GM18909 (cell line): ENCODE measurements around the gene GRK1.
A peak's percentile ranks its signal among the peaks of the same experiment; 100 is the strongest.
"Not testable (repeated sequence)": the region's sequence is repeated elsewhere in the genome, so short reads cannot be mapped to it uniquely, and the experiment has no call there.

Experiments
- ATAC-seq: cut with Tn5 transposase; IDR thresholded peaks from one replicate; pipeline ENCODE4 v1.9.1; 2021; ENCODE audit warnings: mild to moderate bottlenecking; ENCODE audit not compliant: unreplicated experiment, poor library complexity

The GRK1 gene

DNA sequence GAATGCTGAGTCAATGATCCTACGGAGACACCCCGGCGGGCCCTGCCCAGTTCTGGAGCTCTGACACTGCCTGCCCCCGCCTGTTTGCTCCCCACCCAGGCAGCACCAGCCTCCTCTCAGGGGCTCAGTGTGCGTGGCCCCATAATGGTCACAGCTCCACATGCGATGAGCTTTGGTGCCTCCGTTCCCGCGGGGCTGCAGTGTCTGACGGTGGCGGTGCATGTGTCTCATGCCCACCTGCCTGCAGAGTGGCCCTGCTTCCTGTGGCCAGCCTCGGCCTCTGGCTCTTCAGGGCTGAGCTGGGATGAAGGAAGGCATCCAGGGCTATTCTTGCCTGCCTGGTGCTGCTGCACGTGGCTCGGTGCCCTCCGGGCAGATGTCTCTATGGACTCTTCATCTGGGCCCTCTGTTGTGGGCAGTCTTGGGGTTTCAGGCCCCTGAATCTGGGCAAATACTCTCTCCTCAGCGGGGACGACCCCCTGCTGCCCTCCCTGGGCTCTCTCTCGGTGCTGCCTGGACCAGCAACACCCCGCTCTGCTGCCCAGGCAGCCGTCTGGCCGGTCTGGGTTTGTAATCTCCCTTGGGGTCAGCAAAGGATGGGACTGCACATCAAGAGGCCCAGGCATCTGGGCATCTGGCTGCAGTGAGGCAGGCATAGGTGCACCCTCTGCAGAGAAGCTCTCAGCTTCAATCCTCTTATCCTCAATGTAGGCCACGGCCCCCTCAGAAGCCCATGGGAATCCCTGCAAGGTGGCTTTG lies 72.7 kb downstream of the GRK1 start:
- ATAC-seq, result no peak

DNA sequence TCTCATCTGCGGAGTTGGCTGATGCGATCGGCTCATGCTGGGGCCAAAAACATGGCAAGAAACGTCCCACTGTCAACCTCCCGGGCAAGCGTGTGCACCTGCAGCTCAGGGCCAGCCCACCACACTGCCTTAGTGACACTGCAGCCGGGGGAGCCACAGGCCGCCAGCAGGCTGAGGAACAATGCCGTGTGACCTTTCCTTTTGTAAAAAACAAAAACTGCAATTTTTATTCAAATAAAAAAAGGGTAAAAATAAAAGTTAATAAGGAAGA lies 73.2 kb downstream of the GRK1 start:
- no peak for ATAC-seq

DNA sequence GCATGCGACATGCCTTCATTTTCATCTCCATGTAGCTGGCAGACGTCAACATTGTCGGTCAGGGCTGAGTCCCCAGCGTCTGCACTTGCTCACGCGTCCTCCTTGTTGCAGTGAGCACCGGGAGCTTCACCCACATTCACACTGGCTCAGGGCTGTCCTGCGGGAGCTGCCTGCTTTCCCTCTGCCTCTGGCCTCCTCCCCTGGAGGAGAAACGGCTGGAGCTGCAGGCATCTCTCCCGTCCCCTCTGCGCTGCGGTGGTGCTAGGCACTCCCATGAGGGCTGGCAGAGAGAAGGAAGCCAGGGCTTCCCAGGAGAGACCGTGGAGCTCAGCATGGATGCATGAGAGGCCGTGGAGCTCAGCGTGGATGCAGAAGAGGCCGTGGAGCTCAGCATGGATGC lies 73.6 kb downstream of the GRK1 start:
- ATAC-seq, result no peak

DNA sequence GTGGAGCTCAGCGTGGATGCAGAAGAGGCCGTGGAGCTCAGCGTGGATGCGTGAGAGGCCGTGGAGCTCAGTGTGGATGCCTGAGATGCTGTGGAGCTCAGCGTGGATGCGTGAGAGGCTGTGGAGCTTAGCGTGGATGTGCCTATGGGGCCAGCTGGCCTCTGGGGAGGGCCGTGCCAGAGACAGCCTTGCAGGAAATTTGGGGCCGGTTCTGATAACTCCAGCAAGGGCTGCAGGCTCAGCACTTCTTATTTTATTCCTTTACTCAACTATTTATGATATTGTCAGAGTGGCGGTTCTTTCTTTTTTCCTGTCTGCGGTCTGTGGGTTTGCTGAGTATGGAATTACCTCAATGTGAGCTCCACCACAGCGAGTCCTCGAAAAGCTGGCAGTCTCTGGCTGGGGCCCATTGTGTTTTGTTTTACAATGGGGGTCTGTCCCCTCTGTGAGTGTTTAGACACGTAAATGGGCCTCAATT lies 74.2 kb downstream of the GRK1 start:
- no peak for ATAC-seq

DNA sequence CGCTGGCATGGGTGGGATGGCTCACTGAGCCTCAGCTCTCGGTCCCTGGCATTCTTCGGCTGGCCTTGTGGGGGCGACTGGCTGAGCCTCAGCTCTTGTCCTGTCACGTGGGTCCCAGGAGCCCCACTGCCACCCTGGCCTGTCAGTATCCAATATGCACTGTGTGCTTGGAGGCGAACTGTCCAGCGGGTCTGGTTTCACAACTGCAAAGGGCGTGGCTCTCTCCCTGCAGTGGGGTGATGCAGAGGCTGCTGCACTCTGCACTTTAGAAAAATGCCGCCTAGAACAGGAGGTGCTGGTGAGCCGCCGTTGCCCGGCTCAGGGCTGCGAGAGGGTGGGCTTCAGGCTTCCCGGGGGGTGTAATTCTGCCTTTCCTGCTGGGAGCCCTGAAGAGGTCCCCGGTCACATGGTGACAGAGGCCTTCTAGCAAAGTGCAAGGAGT lies 75.0 kb downstream of the GRK1 start:
- ATAC-seq, result peak; percentile 37

DNA sequence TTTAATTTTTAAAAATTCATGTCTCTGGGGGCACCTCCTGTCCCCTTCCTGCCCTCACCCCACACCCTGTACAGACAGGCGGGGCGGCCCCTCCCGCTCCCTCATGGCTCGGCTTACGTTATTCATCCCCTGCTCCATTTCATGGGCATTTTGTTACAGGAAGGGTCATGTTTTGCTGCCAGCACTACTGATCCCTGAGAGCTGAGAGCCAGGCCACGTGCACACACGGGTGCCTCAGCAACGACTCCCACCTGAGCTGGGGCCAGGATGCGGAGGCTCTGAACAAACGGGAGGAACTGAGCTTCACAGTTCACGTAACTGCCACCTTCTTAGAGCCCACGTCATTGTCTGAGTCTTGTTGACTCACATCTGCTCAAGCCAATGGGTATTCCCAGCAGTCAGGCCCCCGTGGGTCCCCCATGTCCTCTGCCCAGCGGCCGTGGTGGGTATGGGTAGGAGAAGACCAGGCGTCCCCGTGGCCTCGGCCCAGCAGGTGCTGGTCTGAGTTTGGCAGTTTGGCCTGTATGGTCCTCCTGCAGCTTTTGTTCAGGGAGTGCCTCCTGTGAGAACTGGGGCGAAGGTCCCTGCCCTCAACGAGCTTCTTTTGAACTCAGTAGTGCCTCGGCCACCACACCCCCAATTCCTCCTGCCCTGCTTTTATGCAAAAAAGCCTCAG lies 75.6 kb downstream of the GRK1 start:
- ATAC-seq, result no peak

DNA sequence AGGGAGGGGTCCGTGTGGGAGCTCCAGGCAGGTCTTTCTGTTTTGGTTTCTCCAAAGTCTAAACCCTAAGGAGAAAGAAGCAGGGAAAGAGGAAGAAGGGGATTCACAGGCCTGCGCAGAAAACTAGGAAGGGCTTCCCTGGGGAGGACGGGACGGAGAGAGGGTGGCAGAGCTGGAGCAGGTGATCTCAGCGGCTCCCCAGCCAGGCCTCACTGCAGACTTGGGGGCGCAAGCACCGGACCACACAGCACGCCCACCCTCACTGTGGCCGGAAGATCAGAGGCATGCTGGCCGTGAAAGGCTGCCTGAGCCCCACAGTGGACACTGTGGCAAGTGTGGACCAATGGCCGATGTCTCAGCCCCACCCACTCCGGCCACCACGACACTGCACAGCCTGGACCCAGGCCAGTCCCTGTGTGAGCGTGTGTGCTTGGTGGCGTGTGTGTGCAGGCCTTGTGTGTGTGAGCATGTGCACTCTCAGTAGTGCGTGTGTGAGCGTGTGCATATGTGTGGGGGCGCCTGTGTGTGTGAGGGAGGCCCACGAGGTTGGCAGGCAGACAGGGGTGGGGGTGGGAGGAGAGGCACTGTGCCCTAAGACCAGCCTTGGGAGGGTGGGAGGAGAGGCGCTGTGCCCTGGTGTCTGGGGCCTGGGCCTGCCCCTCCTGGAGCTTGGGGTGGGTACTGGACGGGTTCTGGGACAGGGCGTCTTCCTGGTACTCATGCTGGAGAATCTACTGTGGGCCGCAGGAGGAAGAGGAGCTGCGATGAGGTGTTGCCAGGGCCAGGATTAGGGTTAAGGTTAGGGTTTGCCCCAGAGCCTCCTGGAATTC lies 76.6 kb downstream of the GRK1 start:
- no peak for ATAC-seq

DNA sequence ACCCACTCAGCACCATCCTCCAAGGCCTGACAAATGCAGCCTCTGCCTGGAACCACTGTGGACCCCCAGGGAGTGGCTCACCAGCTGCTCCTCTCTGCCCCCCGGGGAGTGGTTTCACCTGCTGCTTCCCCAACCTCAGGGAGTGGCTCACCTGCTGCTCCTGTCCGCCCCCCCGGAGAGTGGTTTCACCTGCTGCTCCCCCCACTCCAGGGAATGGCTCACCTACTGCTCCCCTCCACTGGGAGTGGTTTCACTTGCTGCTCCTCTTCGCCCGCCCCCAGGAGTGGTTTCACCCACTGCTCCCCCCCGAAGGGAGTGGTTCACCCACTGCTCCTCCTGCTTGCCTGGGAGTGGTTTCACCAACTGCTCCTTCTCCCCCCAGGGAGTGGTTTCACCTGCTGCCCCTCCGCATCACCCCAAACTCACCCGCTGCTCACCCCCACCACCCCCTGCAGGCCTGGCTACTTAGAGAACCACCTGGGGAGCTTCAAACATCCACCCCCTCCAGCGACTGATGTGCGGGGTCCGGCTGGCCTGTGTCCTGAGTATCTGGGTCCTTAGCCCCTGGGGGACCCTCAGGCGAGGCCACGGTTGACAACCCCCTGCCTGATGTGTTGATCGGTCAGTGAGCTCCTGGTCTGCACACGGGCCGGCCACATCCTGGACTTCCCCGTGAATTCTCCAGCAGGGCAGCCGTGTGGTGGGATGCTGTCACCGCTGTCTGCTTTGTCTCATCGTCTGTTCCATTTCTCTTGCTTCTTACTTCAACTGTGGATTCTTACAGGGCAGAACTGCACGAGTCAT lies 77.4 kb downstream of the GRK1 start:
- ATAC-seq, result no peak

DNA sequence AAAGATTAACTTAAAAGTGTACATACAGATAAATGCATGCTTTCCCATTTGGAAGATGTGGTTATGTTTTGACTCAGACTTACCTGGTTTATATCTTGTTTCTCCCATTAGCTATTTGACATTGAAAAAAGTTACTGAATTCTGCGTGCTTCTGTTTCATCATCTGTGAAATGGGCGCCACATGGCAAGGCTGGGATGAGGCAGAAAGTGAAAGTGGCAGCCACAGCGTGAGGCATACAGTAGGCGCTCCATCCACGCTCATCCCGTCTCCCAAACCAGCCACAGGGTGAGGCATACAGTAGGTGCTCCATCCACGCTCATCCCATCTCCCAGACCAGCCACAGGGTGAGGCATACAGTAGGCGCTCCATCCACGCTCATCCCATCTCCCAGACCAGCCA lies 78.0 kb downstream of the GRK1 start:
- no peak for ATAC-seq

DNA sequence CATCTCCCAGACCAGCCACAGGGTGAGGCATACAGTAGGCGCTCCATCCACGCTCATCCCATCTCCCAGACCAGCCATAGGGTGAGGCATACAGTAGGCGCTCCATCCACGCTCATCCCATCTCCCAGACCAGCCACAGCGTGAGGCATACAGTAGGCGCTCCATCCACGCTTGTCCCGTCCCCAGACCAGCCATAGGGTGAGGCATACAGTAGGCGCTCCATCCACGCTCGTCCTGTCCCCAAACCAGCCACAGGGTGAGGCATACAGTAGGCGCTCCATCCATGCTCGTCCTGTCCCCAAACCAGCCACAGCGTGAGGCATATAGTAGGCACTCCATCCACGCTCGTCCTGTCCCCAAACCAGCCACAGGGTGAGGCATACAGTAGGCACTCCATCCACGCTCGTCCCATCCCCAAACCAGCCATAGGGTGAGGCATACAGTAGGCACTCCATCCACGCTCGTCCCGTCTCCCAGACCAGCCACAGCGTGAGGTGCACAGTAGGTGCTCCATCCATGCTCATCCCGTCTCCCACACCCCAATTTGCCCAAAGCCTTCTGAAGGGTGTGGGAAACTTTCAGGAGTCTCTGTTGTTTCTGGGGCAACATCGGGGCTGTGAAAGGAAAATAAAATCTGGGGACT lies 78.6 kb downstream of the GRK1 start:
- not testable (repeated sequence) for ATAC-seq

DNA sequence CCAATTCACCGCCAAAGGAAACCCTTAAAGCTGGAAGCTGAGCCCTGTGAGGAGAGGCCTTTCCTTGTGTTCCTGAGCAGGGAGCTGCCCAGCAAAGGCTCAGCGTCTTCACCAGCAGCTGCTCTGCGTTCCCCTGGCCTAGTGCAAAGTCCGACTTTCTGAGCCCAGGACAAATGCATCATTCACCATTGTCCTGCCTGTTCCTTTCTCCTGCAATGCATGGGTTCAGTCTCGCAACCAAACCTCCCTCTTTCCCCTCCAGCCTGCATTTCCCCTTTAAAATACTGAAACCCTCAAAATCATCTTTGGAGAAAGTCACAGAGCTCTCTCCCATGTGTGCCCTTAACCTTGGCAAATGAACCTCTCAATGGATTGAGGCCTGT lies 79.1 kb downstream of the GRK1 start:
- ATAC-seq, result no peak

DNA sequence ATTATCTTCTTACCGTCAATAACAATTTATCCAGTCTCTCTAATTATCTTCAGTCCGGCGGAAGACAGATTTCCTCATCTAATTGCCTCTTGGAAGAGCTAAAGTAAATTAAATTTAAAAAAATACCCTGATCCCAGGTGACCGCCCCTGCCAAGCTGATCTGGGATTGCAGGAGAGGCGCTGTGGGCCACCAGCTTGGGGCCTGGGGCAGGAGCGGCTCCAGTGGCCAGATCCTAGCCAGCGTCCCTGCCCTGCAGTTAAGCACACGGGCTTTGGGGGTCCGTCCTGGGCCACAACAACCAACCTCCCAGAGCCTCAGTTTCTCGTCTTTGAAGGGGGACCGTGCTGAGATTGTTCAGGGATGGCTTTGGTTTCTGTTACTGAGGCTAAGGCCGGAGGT lies 79.7 kb downstream of the GRK1 start:
- no peak for ATAC-seq

DNA sequence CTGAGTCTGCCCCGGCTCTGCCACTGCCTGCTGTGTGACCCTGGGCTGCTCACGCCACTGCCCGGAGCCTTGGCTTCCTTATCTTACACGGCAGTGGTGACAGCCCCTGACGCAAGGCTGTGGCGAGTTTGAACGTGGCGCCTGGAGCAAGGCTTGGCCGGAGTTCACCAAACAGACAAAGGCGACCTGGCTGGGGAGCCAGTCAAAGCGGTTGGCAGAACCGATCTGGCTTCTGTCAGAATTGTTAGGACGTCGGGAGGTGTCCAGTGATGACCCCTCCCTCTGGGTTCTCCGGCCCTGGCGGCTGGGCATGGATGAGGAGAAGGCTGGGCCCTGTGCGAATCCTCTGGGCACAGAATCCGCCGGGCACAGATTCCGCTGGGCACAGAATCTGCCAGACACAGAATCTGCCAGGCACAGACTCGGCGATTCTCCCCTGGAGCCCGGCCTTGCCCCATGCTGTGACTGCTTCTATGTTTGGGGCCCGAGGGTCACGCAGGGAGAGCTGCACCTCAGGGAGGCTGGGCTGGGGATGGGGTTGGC lies 80.3 kb downstream of the GRK1 start:
- no peak for ATAC-seq

DNA sequence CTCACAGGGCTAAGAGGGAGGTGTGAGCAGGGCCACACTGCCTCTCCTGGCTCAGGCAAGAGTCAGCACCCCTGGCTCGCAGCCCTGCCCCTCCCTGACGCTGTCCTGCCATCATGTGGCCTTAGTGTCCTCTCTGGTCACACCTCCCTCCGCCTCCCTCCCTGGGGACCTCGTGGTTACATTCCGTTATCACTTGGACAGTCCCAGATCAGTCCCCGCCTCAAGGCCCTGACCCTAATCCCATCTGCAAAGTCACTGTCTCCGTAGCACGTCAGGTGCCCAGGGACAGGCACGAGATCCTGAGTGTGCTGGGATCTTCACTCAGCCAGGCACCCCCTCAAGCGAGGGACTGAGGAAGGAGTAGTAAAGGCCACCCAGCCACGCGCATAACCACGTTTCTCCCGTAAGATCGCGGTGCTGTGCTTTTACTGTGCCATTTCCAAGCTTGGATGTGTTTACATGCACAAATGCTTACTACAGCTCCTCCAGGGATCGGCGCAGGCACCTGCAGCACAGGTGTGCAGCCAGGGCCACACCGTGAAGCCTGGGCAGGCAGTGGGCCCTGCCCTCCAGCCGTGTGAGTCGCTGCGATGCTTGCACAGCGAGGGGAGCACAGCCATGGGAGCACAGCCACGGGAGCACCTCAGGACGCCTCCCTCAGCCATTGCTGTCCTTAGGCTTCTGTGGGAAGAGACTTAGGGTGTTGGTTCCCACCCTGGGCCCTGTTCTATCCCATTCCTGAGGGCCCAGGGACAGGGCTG lies 81.3 kb downstream of the GRK1 start:
- ATAC-seq, result no peak

DNA sequence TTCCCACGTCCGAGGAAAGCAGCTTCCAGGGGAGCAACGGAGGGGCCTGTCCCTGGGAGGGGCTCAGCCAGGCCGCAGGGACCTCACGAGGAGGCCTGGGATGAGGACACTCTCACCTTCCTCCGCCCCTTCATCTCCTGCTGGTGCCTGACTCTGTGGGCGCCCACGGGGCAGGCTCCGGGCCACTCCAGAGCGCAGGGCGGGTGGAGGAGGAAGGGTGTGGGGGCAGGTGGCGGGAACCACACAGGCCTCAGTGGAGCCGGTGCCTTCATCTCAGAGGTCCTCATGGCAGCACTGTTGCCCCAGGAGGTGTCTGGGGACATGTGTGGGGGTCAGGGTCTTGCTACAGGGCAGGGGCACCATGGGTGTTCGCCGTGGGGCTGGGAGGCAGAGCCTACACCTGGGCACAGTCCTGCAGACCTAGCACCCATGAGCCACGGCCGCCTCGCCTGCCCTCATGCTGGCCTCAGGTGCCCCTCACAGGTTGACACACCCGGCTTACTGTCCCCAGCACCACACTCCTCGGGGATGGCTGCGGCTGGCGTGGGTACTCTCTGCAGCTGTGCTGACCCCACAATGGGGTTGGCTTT lies 81.9 kb downstream of the GRK1 start:
- ATAC-seq, result no peak

DNA sequence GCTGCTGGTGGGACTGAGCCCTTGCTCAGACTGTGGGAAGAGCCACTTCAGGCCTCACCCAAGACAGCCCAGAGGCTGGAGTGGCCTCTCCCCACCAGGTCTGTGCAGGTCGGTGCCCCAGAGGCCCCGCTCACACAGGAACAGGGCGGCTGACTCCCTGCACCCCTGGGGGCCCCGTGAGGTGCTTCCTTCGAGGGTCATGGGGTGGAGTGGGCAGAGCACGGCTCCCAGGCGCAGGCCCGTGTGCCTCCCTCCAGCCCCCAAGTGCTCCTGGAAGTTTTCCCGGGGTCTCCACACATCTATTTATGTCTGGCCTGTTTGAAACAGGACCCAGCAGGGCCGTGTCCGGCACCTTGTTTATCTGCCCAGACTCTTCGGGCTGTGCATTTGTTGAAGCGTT lies 82.5 kb downstream of the GRK1 start:
- ATAC-seq, result no peak

DNA sequence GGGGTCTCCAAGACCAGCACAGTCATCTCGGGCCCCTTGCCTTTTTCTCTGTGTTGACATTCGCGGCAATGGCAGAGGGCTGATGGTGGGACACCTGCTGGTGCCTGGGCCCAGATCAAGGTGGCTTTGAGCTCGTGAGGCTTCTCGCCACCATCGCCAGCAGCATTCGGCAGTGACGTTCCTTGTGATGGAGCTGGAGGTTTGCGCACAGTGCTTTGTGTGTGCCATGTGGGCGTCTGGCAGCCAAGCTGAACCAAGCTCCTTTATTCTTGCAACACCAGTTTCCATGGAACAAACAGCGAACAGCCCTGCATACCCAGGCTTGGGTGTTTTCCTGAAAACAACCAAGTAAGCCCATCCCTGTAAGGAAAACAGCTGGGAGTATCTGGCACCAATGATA lies 82.9 kb downstream of the GRK1 start:
- no peak for ATAC-seq

DNA sequence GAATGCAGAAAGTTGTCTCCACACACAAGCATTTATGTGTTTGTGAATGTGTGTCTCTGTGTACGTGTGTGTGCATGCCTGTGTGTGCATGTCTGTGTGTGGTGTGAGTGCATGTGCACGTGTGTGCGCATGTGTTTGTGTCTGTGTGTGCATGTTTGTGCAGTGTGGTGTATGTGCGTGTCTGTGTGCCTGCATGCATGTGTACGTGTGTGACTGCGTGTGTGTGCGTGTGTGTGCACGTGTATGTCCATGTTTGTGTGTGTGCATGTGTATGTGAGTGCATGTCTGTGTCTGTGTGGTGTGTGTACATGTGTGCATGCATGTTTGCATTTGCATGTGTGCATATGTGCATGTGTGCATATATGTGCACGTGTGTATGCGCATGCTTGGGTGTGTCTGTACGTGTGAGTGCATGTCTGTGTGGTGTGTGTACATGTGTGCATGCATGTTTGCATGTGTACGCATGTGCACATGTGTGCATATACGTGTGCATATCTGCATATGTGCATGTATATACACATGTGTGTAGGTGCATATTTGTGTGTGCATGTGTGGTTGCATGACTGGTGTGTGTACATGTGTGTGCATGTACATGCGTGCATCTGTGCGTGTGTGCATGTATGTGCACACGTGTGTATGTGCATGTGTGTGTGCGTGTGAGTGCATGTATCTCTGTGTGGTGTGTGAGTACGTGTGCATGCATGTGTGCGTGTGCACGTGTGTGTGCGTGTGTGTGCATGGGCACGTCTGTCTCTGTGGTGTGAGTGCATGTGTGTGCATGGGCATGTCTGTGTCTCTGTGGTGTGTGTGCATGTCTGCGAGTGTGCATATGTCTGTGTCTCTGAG lies 83.8 kb downstream of the GRK1 start:
- no peak for ATAC-seq
